GM12891 (cell line): ENCODE results near the gene SKIL.

Experiments used
- PAX5 ChIP-seq: IDR thresholded peaks from 2 replicates; pipeline ENCODE4 v1.6.1; 2011; ENCODE audit warnings: low read length, moderate library complexity, mild to moderate bottlenecking; ENCODE audit not compliant: insufficient read depth, severe bottlenecking
- POLR2A ChIP-seq: IDR thresholded peaks from 2 replicates; pipeline ENCODE4 v1.6.1; 2011; ENCODE audit warnings: low read depth, low read length, control low read depth
- POLR2AphosphoS5 ChIP-seq: IDR thresholded peaks from 2 replicates; pipeline ENCODE4 v1.6.1; 2011; ENCODE audit warnings: low read depth, low read length, control low read depth
- POU2F2 ChIP-seq: IDR thresholded peaks from 2 replicates; pipeline ENCODE4 v1.6.1; 2011; ENCODE audit warnings: low read depth, mild to moderate bottlenecking, control low read depth, low read length, moderate library complexity
- SPI1 ChIP-seq: IDR thresholded peaks from 2 replicates; pipeline ENCODE4 v1.6.1; 2011; ENCODE audit warnings: low read depth, low read length, control low read depth
- TAF1 ChIP-seq: IDR thresholded peaks from 2 replicates; pipeline ENCODE4 v1.6.1; 2011; ENCODE audit warnings: low read depth, low read length, control low read depth

DNA sequence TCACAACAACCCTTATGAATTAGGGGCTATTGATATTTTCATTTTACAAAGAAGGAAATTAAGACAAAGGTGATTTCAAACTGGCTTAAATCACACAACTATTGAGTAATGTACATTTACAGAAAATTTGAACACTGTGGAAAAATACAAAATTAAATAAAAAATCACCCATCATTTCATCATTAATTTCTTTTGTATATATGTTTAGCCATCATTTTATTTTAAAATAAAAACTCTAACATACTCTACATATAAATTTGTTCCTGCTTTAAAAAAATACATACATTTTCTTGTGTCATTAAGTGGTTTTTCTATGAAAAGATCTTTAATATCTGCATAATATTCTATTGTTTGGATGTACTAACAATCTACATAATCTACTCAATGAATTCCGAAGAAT lies 81.3 kb downstream of the SKIL start:
- TF ChIP-seq TAF1, result no peak
- TF ChIP-seq POLR2AphosphoS5, result no peak
- TF ChIP-seq POLR2A, result no peak
- no peak for TF ChIP-seq SPI1
- no peak for TF ChIP-seq PAX5
- TF ChIP-seq POU2F2, result no peak
